ENCODE results near the gene IGSF9. TPM values are rescaled to one million over a fixed set of nuclear protein-coding genes. Genes with fewer than 3 reads are reported as not detected.

The IGSF9 gene
- total and polyA plus RNA-seq, 2 of the 4 experiments (the other 2 are of a cell fraction), result 0.05 TPM; not detected in 1

GRCh38 chr1:159914252-159915018 lies 31.0 kb downstream of the IGSF9 start:
- no peak for ATAC-seq (ENCODE audit: low read depth)
- Histone ChIP-seq H4K8ac (ENCODE audit: low read depth in 2 of 2, low read length in 2 of 2) (no peak overlapping the region), H3K23ac (ENCODE audit: low read depth, low read length) (no peak overlapping the region), H2AK5ac (ENCODE audit: low read depth, low read length) (no peak overlapping the region; the same call in 1 of the 2 replicates), H2BK20ac (ENCODE audit: low read depth, low read length) (no peak overlapping the region; the same call in 1 of the 2 replicates), H2BK5ac (ENCODE audit: low read depth, low read length, poor library complexity, severe bottlenecking) (no peak overlapping the region), H3K27me3 (ENCODE audit: control insufficient read depth, insufficient read depth, low read length) (no peaks in the 10 kb centered on the region), H3K9ac (ENCODE audit: low read depth, low read length) (no peak overlapping the region), H3K9me1 (ENCODE audit: insufficient read depth, low read length) (peaks cover 46% of the 10 kb centered on the region), H3K18ac (ENCODE audit: low read depth, low read length) (no peak overlapping the region), H3K36me3 (ENCODE audit: control insufficient read depth, insufficient read depth, low read length) (peaks cover 22% of the 10 kb centered on the region), H4K91ac (ENCODE audit: insufficient read depth, low read depth, low read length) (no peak overlapping the region), H3K4me3 (ENCODE audit: insufficient read depth, low read depth, low read length) (no peak overlapping the region), H4K20me1 (ENCODE audit: insufficient read depth, low read length) (peaks cover 38% of the 10 kb centered on the region), H3K9me3 (ENCODE audit: control insufficient read depth, insufficient read depth, low read length) (no peaks in the 10 kb centered on the region), H4K5ac (ENCODE audit: low read depth, low read length) (no peak overlapping the region), H3K27ac (ENCODE audit: insufficient read depth, low read length) (no peak overlapping the region), H3K4ac (ENCODE audit: low read depth, low read length) (no peak overlapping the region), H2AK9ac (replicated peaks; ENCODE audit: low read depth, low read length, poor library complexity) (peak overlapping the region; percentile 10), H3K4me2 (ENCODE audit: low read depth, low read length) (no peak overlapping the region), H2BK120ac (ENCODE audit: low read depth, low read length) (no peak overlapping the region), H3K79me1 (ENCODE audit: low read depth in 1 of 2, low read length in 2 of 2) (peaks cover 4 to 61% of the 10 kb centered on the region in 2 experiments), H3K4me1 (ENCODE audit: control insufficient read depth, insufficient read depth, low read length) (peaks cover 43% of the 10 kb centered on the region), H3K14ac (replicated peaks; ENCODE audit: low read depth, low read length) (0 out of 2 replicates have a peak overlapping the region, but pooled peaks have one; percentile 16), H2BK15ac (ENCODE audit: low read depth, low read length) (no peak overlapping the region), H2AFZ (replicated peaks; ENCODE audit: low read length, poor library complexity) (no peak overlapping the region), H3K56ac (ENCODE audit: extremely low read depth, insufficient read depth, low read length) (no peak overlapping the region)
- dilution Hi-C loops (cut with HindIII; ENCODE audit: low sequenced_read_pairs, unreplicated experiment) (no loop called here), in situ Hi-C loops (cut with MboI; ENCODE audit: low sequenced_read_pairs) (no loop called here), intact Hi-C loops (cut with micrococcal nuclease) (no loop called here)
- TF ChIP-seq CTCF (conservative IDR thresholded peaks at IDR 0.05; ENCODE audit: low read depth, low read length), result no peak
- no peak for TF ChIP-seq POLR2A (IDR thresholded peaks at IDR 0.05; ENCODE audit: low read depth, low read length)
- no peak for TF ChIP-seq MXI1 (IDR thresholded peaks at IDR 0.05; ENCODE audit: borderline replicate concordance, low read depth, low read length)
- TF ChIP-seq FOS (IDR thresholded peaks at IDR 0.05; ENCODE audit: low read depth, low read length), result no peak
- no peak for TF ChIP-seq NFE2L2 (IDR thresholded peaks at IDR 0.05; ENCODE audit: low read depth, low read length)
- no peak for TF ChIP-seq CEBPB (IDR thresholded peaks at IDR 0.05; ENCODE audit: low read depth, low read length)
- no peak for TF ChIP-seq SMC3 (IDR thresholded peaks at IDR 0.05; ENCODE audit: low read depth, low read length)
- no peak for TF ChIP-seq BHLHE40 (IDR thresholded peaks at IDR 0.05; ENCODE audit: low read depth, low read length)
- no peak for TF ChIP-seq RFX5 (IDR thresholded peaks at IDR 0.05; ENCODE audit: low read depth, low read length)
- no peak for TF ChIP-seq MAFK (IDR thresholded peaks at IDR 0.05; ENCODE audit: low read depth, low read length)
- no peak for TF ChIP-seq USF2 (IDR thresholded peaks at IDR 0.05; ENCODE audit: low read depth, low read length)
- TF ChIP-seq MAZ (IDR thresholded peaks at IDR 0.05; ENCODE audit: borderline replicate concordance, low read depth, low read length), result no peak
- no peak for TF ChIP-seq RCOR1 (IDR thresholded peaks at IDR 0.05; ENCODE audit: insufficient replicate concordance, low read length)
- no peak for TF ChIP-seq CHD1 (IDR thresholded peaks at IDR 0.05; ENCODE audit: low read depth, low read length)
- CTCF ChIA-PET, result interaction anchor here (0.6 to 1.0 kb wide), 3 partner anchors 116 to 793 kb away, joined by 3 to 6 read pairs (median 4); no protein-coding TSS in a partner anchor
- WGBS, 2 experiments (ENCODE audit: extremely low coverage in 2 of 2, insufficient read length in 1 of 2), result 46% methylated on average over 6 of the region's 10 CpGs; no CpG with 5 or more reads in 1 of the 2 experiments
- DNase-seq, result no peak
- POLR2A ChIA-PET (ENCODE audit: unreplicated experiment), result interaction anchor here (0.6 kb wide), 1 partner anchor 247 kb away, joined by 3 read pairs; no protein-coding TSS in a partner anchor
- no TSS peak for BruUV-seq (replicated peaks)

All from IMR-90 (cell line).